Measurements from ENCODE around the gene SEPTIN5.

SEPTIN5 gene

GRCh38 chr22:19689408-19689807, 24.9 kb upstream of the SEPTIN5 start:
- no peak overlapping the region for H3K27ac ChIP-seq
- POLR2A ChIA-PET (ENCODE audit: low non-redundant PET): no interaction called here
- no peak for TF ChIP-seq CTCF (conservative IDR thresholded peaks at IDR 0.05; ENCODE audit: low read depth)
- CTCF ChIA-PET: interaction anchor here (2.2 kb wide), 1 partner anchor 10 kb away, joined by 7 read pairs; no protein-coding TSS in a partner anchor
- DNase-seq (ENCODE audit: low spot score): no peak

- peak overlapping the region; percentile 71 for H3K27ac ChIP-seq
- ChIA-PET CTCF (interaction anchor here (1.0 kb wide), 1 partner anchor 12 kb away, joined by 4 read pairs; no protein-coding TSS in a partner anchor), POLR2A (ENCODE audit: low non-redundant PET) (no interaction called here)
- TF ChIP-seq CTCF (conservative IDR thresholded peaks at IDR 0.05; ENCODE audit: low read depth): no peak
- DNase-seq (ENCODE audit: low spot score): no peak
Measured at GRCh38 chr22:19691007-19691720, 23.1 kb upstream of the SEPTIN5 start.

- no peak for TF ChIP-seq CTCF (conservative IDR thresholded peaks at IDR 0.05; ENCODE audit: low read depth)
- ChIA-PET POLR2A (ENCODE audit: low non-redundant PET) (no interaction called here), CTCF (interaction anchor here (1.0 kb wide), 1 partner anchor 13 kb away, joined by 4 read pairs; no protein-coding TSS in a partner anchor)
- peak; percentile 10 for DNase-seq (ENCODE audit: low spot score)
- peak overlapping the region; percentile 71 for H3K27ac ChIP-seq
Measured at GRCh38 chr22:19691721-19692341, 22.5 kb upstream of the SEPTIN5 start.

- no peak for DNase-seq (ENCODE audit: low spot score)
- ChIA-PET POLR2A (ENCODE audit: low non-redundant PET) (no interaction called here), CTCF (no interaction called here)
- no peak overlapping the region for H3K27ac ChIP-seq
- TF ChIP-seq CTCF (conservative IDR thresholded peaks at IDR 0.05; ENCODE audit: low read depth): no peak
Measured at GRCh38 chr22:19693581-19693980, 20.7 kb upstream of the SEPTIN5 start.

GRCh38 chr22:19693981-19694670, 20.2 kb upstream of the SEPTIN5 start:
- H3K27ac ChIP-seq: no peak overlapping the region
- no peak for TF ChIP-seq CTCF (conservative IDR thresholded peaks at IDR 0.05; ENCODE audit: low read depth)
- DNase-seq (ENCODE audit: low spot score): no peak
- ChIA-PET POLR2A (ENCODE audit: low non-redundant PET) (no interaction called here), CTCF (no interaction called here)

- CTCF ChIA-PET: no interaction called here
- no peak for TF ChIP-seq CTCF (conservative IDR thresholded peaks at IDR 0.05; ENCODE audit: low read depth)
- POLR2A ChIA-PET (ENCODE audit: low non-redundant PET): no interaction called here
- no peak for DNase-seq (ENCODE audit: low spot score)
- no peak overlapping the region for H3K27ac ChIP-seq
Measured at GRCh38 chr22:19694696-19695095, 19.6 kb upstream of the SEPTIN5 start.

Measured in RWPE1 (cell line).